ENCODE measurements around the gene KDM8. TPM values are rescaled to one million over a fixed set of nuclear protein-coding genes. Genes with fewer than 3 reads are reported as not detected.
A peak's percentile ranks its signal among the peaks of the same experiment; 100 is the strongest.

Gene KDM8
- total and polyA plus RNA-seq, 7 donors, result 2.2 to 7.8 (median 3.5) TPM

GRCh38 chr16:27220120-27220519 is 16.8 kb downstream of the KDM8 start:
- intact Hi-C loops (cut with DNase I), result no loop called here
- no peak overlapping the region for H3K4me3 ChIP-seq
- no peak overlapping the region for H3K27ac ChIP-seq
- H3K27me3 ChIP-seq (ENCODE audit: insufficient read depth in 3 of 3, low read length in 2 of 3), result no peaks in the 10 kb centered on the region
- 85 to 94% (median 89%) methylated on average over 9 of the region's 9 CpGs for WGBS, 3 donors
- no peaks in the 10 kb centered on the region for H3K9me3 ChIP-seq
- peaks cover 0 to 43% of the 10 kb centered on the region in 2 donors for H3K36me3 ChIP-seq (ENCODE audit: insufficient read depth in 1 of 2, low read depth in 1 of 2)
- no peak for ATAC-seq
- peaks cover 25% of the 10 kb centered on the region for H3K4me1 ChIP-seq
- DNase-seq, result peak in 1 of 2 donors; percentile 12
- TF ChIP-seq CTCF (IDR thresholded peaks at IDR 0.05), result no peak

GRCh38 chr16:27220527-27220926 is 17.2 kb downstream of the KDM8 start:
- Histone ChIP-seq H3K4me3 (no peak overlapping the region), H3K27me3 (ENCODE audit: insufficient read depth in 3 of 3, low read length in 2 of 3) (no peaks in the 10 kb centered on the region), H3K36me3 (ENCODE audit: insufficient read depth in 1 of 2, low read depth in 1 of 2) (peaks cover 0 to 43% of the 10 kb centered on the region in 2 donors), H3K4me1 (peaks cover 25% of the 10 kb centered on the region), H3K27ac (no peak overlapping the region), H3K9me3 (no peaks in the 10 kb centered on the region)
- DNase-seq (no peak), ATAC-seq (no peak)
- no peak for TF ChIP-seq CTCF (IDR thresholded peaks at IDR 0.05)
- 91 to 96% (median 94%) methylated on average over 8 of the region's 8 CpGs for WGBS, 3 donors
- intact Hi-C loops (cut with DNase I), result no loop called here

GRCh38 chr16:27220991-27221390 is 17.7 kb downstream of the KDM8 start:
- TF ChIP-seq CTCF (IDR thresholded peaks at IDR 0.05), result no peak
- Histone ChIP-seq H3K9me3 (no peaks in the 10 kb centered on the region), H3K27ac (no peak overlapping the region), H3K36me3 (ENCODE audit: insufficient read depth in 1 of 2, low read depth in 1 of 2) (peaks cover 0 to 40% of the 10 kb centered on the region in 2 donors), H3K27me3 (ENCODE audit: insufficient read depth in 3 of 3, low read length in 2 of 3) (no peaks in the 10 kb centered on the region), H3K4me1 (peaks cover 25% of the 10 kb centered on the region), H3K4me3 (no peak overlapping the region)
- DNase-seq (peak in 1 of 2 donors; percentile 40), ATAC-seq (no peak)
- 86 to 91% (median 90%) methylated on average over 16 of the region's 16 CpGs for WGBS, 3 donors
- intact Hi-C loops (cut with DNase I), result no loop called here

- WGBS, 3 donors, result 53 to 63% (median 55%) methylated on average over 8 of the region's 8 CpGs
- peaks cover 23% of the 10 kb centered on the region for H3K4me1 ChIP-seq
- peak overlapping the region; percentile 81 for H3K27ac ChIP-seq
- DNase-seq, result no peak
- H3K4me3 ChIP-seq, result peak overlapping the region; percentile 39
- intact Hi-C loops (cut with DNase I), result no loop called here
- H3K27me3 ChIP-seq (ENCODE audit: insufficient read depth in 3 of 3, low read length in 2 of 3), result no peaks in the 10 kb centered on the region
- no peaks in the 10 kb centered on the region for H3K9me3 ChIP-seq
- peaks cover 0 to 39% of the 10 kb centered on the region in 2 donors for H3K36me3 ChIP-seq (ENCODE audit: insufficient read depth in 1 of 2, low read depth in 1 of 2)
- no peak for TF ChIP-seq CTCF (IDR thresholded peaks at IDR 0.05)
- ATAC-seq, result peak in 2 of 4 donors; percentile 2 to 8
Measured at GRCh38 chr16:27221576-27222248, 18.4 kb downstream of the KDM8 start.

Measured in psoas muscle (tissue), 8 donors.